ENCODE results near the gene YBEY. TPM values are rescaled to one million over a fixed set of nuclear protein-coding genes. Genes with fewer than 3 reads are reported as not detected.

YBEY gene
- total RNA-seq, 1 experiment from 2014 or later = 38.5 TPM

- Histone ChIP-seq H3K27me3 (ENCODE audit: low read length) (no peaks in the 10 kb centered on the region), H4K20me1 (ENCODE audit: insufficient read depth, low read depth, low read length) (peaks cover 3% of the 10 kb centered on the region; the same call in 1 of the 2 replicates), H3K36me3 (ENCODE audit: insufficient read depth, low read length) (peaks cover 40% of the 10 kb centered on the region; the same call in 1 of the 2 replicates), H2AFZ (ENCODE audit: low read length) (no peak overlapping the region), H3K4me1 (ENCODE audit: low read length) (peaks cover 13% of the 10 kb centered on the region), H3K79me2 (ENCODE audit: low read length) (peaks cover 85% of the 10 kb centered on the region), H3K4me2 (ENCODE audit: low read depth, low read length, poor library complexity, severe bottlenecking) (no peak overlapping the region), H3K4me3 (ENCODE audit: low read length) (no peak overlapping the region), H3K9ac (ENCODE audit: low read length) (no peak overlapping the region), H3K9me2 (replicated peaks; ENCODE audit: insufficient read depth, low read length) (no peaks in the 10 kb centered on the region), H3K27ac (ENCODE audit: low read length) (no peak overlapping the region), H3K9me3 (ENCODE audit: low read length) (no peaks in the 10 kb centered on the region)
- no peak for DNase-seq
Measured at GRCh38 chr21:46328151-46328550, 42.0 kb downstream of the YBEY start.

- Histone ChIP-seq H3K4me1 (ENCODE audit: low read length) (peaks cover 13% of the 10 kb centered on the region), H3K9me2 (replicated peaks; ENCODE audit: insufficient read depth, low read length) (no peaks in the 10 kb centered on the region), H3K4me3 (ENCODE audit: low read length) (no peak overlapping the region), H3K79me2 (ENCODE audit: low read length) (peaks cover 85% of the 10 kb centered on the region), H2AFZ (ENCODE audit: low read length) (no peak overlapping the region), H3K36me3 (ENCODE audit: insufficient read depth, low read length) (peaks cover 45% of the 10 kb centered on the region; the same call in 1 of the 2 replicates), H3K4me2 (ENCODE audit: low read depth, low read length, poor library complexity, severe bottlenecking) (no peak overlapping the region), H4K20me1 (ENCODE audit: insufficient read depth, low read depth, low read length) (peaks cover 3% of the 10 kb centered on the region; the same call in 1 of the 2 replicates), H3K9ac (ENCODE audit: low read length) (no peak overlapping the region), H3K27ac (ENCODE audit: low read length) (no peak overlapping the region), H3K27me3 (ENCODE audit: low read length) (no peaks in the 10 kb centered on the region), H3K9me3 (ENCODE audit: low read length) (no peaks in the 10 kb centered on the region)
- no peak for DNase-seq
Measured at GRCh38 chr21:46329796-46330195, 43.7 kb downstream of the YBEY start.

- Histone ChIP-seq H3K36me3 (ENCODE audit: insufficient read depth, low read length) (peaks cover 63% of the 10 kb centered on the region), H3K9me3 (ENCODE audit: low read length) (no peaks in the 10 kb centered on the region)
Measured at GRCh38 chr21:46334351-46335140, 48.4 kb downstream of the YBEY start.

GRCh38 chr21:46336603-46337002 is 50.5 kb downstream of the YBEY start:
- Histone ChIP-seq H3K4me2 (ENCODE audit: low read depth, low read length, poor library complexity, severe bottlenecking) (no peak overlapping the region), H3K79me2 (ENCODE audit: low read length) (peaks cover 77% of the 10 kb centered on the region), H3K27me3 (ENCODE audit: low read length) (no peaks in the 10 kb centered on the region), H3K9ac (ENCODE audit: low read length) (no peak overlapping the region), H3K4me1 (ENCODE audit: low read length) (peaks cover 6% of the 10 kb centered on the region), H4K20me1 (ENCODE audit: insufficient read depth, low read depth, low read length) (no peaks in the 10 kb centered on the region), H2AFZ (ENCODE audit: low read length) (no peak overlapping the region), H3K9me3 (ENCODE audit: low read length) (no peaks in the 10 kb centered on the region), H3K9me2 (replicated peaks; ENCODE audit: insufficient read depth, low read length) (no peaks in the 10 kb centered on the region), H3K36me3 (ENCODE audit: insufficient read depth, low read length) (peaks cover 56% of the 10 kb centered on the region), H3K4me3 (ENCODE audit: low read length) (no peak overlapping the region), H3K27ac (ENCODE audit: low read length) (no peak overlapping the region)
- no peak for DNase-seq

More at GRCh38 chr21:46334351-46335140, 48.4 kb downstream of the YBEY start:
- H3K9me2 ChIP-seq (replicated peaks; ENCODE audit: insufficient read depth, low read length) = no peaks in the 10 kb centered on the region
- no peaks in the 10 kb centered on the region for H3K27me3 ChIP-seq (ENCODE audit: low read length)
- H4K20me1 ChIP-seq (ENCODE audit: insufficient read depth, low read depth, low read length) = peaks cover 3% of the 10 kb centered on the region; the same call in 1 of the 2 replicates
- no peak for DNase-seq
- H3K27ac ChIP-seq (ENCODE audit: low read length) = no peak overlapping the region
- H3K4me1 ChIP-seq (ENCODE audit: low read length) = no peaks in the 10 kb centered on the region
- H3K4me2 ChIP-seq (ENCODE audit: low read depth, low read length, poor library complexity, severe bottlenecking) = no peak overlapping the region
- H3K4me3 ChIP-seq (ENCODE audit: low read length) = no peak overlapping the region
- no peak overlapping the region for H2AFZ ChIP-seq (ENCODE audit: low read length)
- peaks cover 78% of the 10 kb centered on the region for H3K79me2 ChIP-seq (ENCODE audit: low read length)
- H3K9ac ChIP-seq (ENCODE audit: low read length) = no peak overlapping the region

GRCh38 chr21:46340998-46341397 is 54.9 kb downstream of the YBEY start:
- Histone ChIP-seq H3K4me2 (ENCODE audit: low read depth, low read length, poor library complexity, severe bottlenecking) (no peak overlapping the region), H3K79me2 (ENCODE audit: low read length) (peaks cover 87% of the 10 kb centered on the region), H3K9me3 (ENCODE audit: low read length) (no peaks in the 10 kb centered on the region), H3K4me3 (ENCODE audit: low read length) (no peak overlapping the region), H3K4me1 (ENCODE audit: low read length) (peaks cover 12% of the 10 kb centered on the region), H3K9ac (ENCODE audit: low read length) (no peak overlapping the region), H3K9me2 (replicated peaks; ENCODE audit: insufficient read depth, low read length) (no peaks in the 10 kb centered on the region), H3K27me3 (ENCODE audit: low read length) (no peaks in the 10 kb centered on the region), H3K27ac (ENCODE audit: low read length) (peak overlapping the region; percentile 53; the same call in 1 of the 2 replicates), H4K20me1 (ENCODE audit: insufficient read depth, low read depth, low read length) (peaks cover 4% of the 10 kb centered on the region; the same call in 1 of the 2 replicates), H2AFZ (ENCODE audit: low read length) (no peak overlapping the region), H3K36me3 (ENCODE audit: insufficient read depth, low read length) (peaks cover 46% of the 10 kb centered on the region)
- no peak for DNase-seq

GRCh38 chr21:46344219-46344915 is 58.2 kb downstream of the YBEY start:
- Histone ChIP-seq H3K27me3 (ENCODE audit: low read length) (no peaks in the 10 kb centered on the region), H3K36me3 (ENCODE audit: insufficient read depth, low read length) (peaks cover 29% of the 10 kb centered on the region), H3K4me3 (ENCODE audit: low read length) (no peak overlapping the region), H4K20me1 (ENCODE audit: insufficient read depth, low read depth, low read length) (peaks cover 4% of the 10 kb centered on the region; the same call in 1 of the 2 replicates), H3K9me2 (replicated peaks; ENCODE audit: insufficient read depth, low read length) (no peaks in the 10 kb centered on the region), H3K79me2 (ENCODE audit: low read length) (peaks cover 69% of the 10 kb centered on the region), H3K9ac (ENCODE audit: low read length) (no peak overlapping the region), H3K27ac (ENCODE audit: low read length) (no peak overlapping the region), H3K4me2 (ENCODE audit: low read depth, low read length, poor library complexity, severe bottlenecking) (no peak overlapping the region), H3K9me3 (ENCODE audit: low read length) (no peaks in the 10 kb centered on the region), H2AFZ (ENCODE audit: low read length) (no peak overlapping the region), H3K4me1 (ENCODE audit: low read length) (peaks cover 12% of the 10 kb centered on the region)
- DNase-seq = no peak

- Histone ChIP-seq H2AFZ (ENCODE audit: low read length) (no peak overlapping the region), H3K9me3 (ENCODE audit: low read length) (no peaks in the 10 kb centered on the region), H3K27ac (ENCODE audit: low read length) (no peak overlapping the region), H3K4me2 (ENCODE audit: low read depth, low read length, poor library complexity, severe bottlenecking) (no peak overlapping the region), H3K36me3 (ENCODE audit: insufficient read depth, low read length) (peaks cover 25% of the 10 kb centered on the region), H3K27me3 (ENCODE audit: low read length) (no peaks in the 10 kb centered on the region), H3K79me2 (ENCODE audit: low read length) (peaks cover 55% of the 10 kb centered on the region), H3K4me1 (ENCODE audit: low read length) (peaks cover 12% of the 10 kb centered on the region), H4K20me1 (ENCODE audit: insufficient read depth, low read depth, low read length) (peaks cover 4% of the 10 kb centered on the region; the same call in 1 of the 2 replicates), H3K9ac (ENCODE audit: low read length) (no peak overlapping the region), H3K9me2 (replicated peaks; ENCODE audit: insufficient read depth, low read length) (no peaks in the 10 kb centered on the region), H3K4me3 (ENCODE audit: low read length) (no peak overlapping the region)
- no peak for DNase-seq
Measured at GRCh38 chr21:46345861-46346260, 59.7 kb downstream of the YBEY start.
